HG03457 (cell line): ENCODE results near the gene VDR.

Experiments
- ATAC-seq: cut with Tn5 transposase; IDR thresholded peaks from one replicate; pipeline ENCODE4 v1.9.1; 2021; ENCODE audit warnings: moderate number of reproducible peaks; ENCODE audit not compliant: unreplicated experiment

Gene VDR

DNA sequence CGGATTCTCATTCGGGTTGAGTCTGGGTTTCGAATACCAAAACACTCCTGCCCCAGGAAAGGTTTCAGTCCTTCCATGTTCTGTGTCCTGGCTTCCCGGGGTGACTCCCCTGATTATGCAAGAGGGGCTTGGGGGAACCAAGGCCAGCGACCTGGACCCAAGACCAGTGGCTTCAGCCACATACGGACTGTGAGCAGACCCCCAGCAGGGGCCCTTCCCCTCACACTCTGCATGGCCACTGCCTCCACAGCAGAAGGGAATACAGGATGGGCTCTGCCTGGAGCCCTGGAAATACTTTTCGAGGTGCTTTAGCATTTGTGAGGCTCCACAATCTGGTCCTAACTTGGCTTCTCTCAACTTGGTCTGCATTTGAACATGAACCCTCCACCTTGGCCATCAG, 104.2 kb downstream of the VDR start:
- ATAC-seq, result no peak

GRCh38 chr12:47799357-47799955, 105.3 kb downstream of the VDR start:
- ATAC-seq, result no peak

GRCh38 chr12:47798382-47798948, 106.3 kb downstream of the VDR start:
- no peak for ATAC-seq

GRCh38 chr12:47797441-47797840, 107.4 kb downstream of the VDR start:
- ATAC-seq, result no peak

DNA sequence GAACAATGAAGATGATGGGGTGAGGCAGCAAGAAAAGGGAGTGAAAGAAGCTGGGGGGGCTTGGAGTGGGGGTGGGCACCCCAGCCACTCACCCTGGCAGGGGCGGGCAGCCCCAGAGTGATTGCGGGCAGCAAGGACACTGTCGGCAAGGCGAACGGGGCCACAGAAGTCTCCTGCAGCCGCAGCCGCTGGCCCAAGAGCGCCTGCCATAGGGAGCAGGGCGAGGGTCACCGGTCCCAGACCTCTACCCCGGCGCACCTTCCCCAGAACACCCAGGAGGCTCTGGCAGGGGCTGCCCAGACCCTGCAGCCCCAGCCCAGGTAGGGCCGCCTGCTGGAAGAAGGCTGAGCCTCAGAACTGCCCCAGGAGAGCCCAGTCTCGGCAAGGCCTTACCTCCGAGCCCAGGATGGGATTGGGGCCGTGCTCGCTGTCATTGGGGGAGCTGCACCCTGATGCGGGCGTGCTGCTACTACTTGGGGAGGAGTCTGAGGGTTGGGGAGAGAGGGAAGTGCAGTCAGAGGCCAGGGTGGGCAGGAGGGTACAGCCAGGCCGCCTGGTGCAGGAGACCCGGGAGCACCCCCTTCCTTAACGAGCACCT, 108.9 kb downstream of the VDR start:
- ATAC-seq, result no peak

DNA sequence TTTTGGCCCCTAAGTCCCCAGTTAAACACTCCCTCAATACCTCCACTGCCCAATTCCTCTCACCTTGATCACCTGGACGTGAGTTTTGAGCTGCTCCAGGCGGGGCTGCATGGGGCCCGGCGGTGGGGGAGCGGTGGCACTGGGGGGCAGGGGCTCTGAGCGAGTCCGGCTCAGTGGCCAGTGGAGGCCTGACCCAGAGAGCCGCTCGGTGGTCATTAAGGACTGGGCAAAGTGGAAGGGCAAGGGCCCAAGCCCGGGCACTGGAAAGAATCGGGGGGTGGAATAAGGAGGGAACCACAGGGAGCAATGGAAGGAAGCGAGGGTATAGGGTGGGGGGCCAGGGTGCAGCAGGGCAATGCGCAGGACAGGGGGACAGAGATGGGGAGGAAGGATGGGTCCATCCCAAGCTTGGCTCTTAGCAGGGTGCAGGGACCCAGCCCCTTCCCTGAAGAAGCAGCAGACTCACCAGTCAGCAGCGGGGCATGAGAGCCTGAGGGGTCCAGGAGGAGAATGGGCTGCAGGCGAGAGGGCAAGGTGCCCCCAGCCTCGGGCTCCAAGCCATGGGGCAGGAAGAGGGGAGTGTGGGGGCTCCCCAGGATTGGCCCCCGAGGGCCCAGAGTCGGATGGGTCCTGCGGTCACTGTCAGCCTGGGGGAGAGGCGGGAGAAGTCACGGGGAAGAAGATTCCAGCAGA, 109.5 kb downstream of the VDR start:
- no peak for ATAC-seq

- ATAC-seq, result no peak
Observed at GRCh38 chr12:47794679-47795078, 110.1 kb downstream of the VDR start.

DNA sequence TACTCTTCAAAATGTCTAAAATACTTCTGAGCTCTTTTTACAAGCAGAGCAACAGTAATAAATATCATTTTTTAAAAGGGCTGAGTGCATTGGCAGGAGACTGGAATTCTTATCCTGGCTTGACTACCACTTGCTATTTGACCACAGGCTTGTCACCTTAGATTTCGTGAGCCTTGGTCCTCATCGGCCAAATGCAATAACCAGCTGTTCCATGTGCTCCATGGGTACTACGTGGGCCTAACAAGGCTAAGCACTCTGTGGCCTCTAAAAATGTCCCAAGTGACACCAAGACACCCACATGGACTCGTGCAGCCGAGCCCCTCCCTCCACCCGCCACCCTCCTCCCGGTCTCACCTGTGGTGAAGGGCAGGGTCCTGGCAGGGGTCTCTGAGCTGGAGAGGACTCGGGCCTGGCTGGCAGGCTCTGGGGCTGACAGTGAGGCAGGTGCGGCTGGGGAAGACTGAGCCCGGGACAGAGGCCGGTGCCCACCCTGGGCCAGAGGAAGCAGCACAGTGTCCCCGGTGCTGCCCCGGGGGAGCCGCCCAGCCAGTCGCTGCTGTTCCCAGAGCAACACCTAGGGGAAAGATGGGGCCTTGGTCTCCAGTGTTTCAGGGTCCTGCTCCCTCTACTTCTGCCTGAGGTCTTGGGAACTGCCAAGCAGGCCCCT, 111.6 kb downstream of the VDR start:
- ATAC-seq, result no peak

DNA sequence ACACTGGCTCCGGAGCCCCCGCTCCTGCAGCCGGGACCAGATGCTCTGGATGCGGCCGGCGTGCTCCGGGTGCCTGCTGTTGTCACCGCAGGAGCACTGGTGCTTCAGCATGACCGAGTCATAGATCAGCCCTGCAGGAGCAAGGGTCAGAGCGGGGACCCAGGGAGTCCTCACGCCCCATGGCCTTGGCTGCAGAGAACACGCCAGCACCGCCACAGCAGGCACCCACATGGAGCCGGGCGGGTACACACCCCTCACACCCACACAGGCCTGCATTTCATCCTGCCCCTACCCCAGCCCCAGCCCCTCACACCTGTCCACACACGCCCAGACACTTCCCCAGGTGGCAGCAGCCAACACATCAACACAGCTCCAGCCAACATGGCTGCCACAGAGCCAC, 112.9 kb downstream of the VDR start:
- no peak for ATAC-seq
